B cell (primary cell): Measurements from ENCODE around the gene NPFFR1. TPM values are rescaled to one million over a fixed set of nuclear protein-coding genes. Genes with fewer than 3 reads are reported as not detected.

Experiments
- ATAC-seq: fragments of 200-7000 bp; cut with Tn5 transposase; one replicate; pipeline ENCODE4 v1.10.0; 2021; ENCODE audit warnings: low read depth, mild to moderate bottlenecking, moderate number of reproducible peaks, moderate library complexity
- CTCF ChIA-PET: fragments of 350-600 bp; sonication (Branson Sonifier 250); formaldehyde crosslinking; loops from one replicate; lab custom pipeline; 2021; ENCODE audit warnings: antibody characterized with exemption, inconsistent platforms; lab: Charles Lee
- POLR2A ChIA-PET: fragments of 350-600 bp; sonication (Branson Sonifier 250); formaldehyde crosslinking; loops from one replicate; lab custom pipeline; 2021; ENCODE audit warnings: antibody characterized with exemption; lab: Charles Lee
- DNase-seq: peaks from one replicate; pipeline ENCODE4 v3.0.0; 2013
- H2AFZ ChIP-seq: 2 replicates; pipeline ENCODE4 v1.6.1; 2012; ENCODE audit warnings: mild to moderate bottlenecking, low read depth, low read length; ENCODE audit not compliant: insufficient read depth, poor library complexity, severe bottlenecking
- H3K27ac ChIP-seq, 2 donors: 1 replicate in 1 of 2; 2 replicates in 1 of 2; pipeline ENCODE4 v1.5.1; 2012 to 2013; ENCODE audit warnings: low read length in 2 of 2, mild to moderate bottlenecking in 2 of 2, moderate library complexity in 1 of 2
- H3K27me3 ChIP-seq, 4 experiments: fragments of 200-600 bp in 1 of 4; sonication (generic) in 1 of 4; replicated peaks in 1 of 4; 1 replicate in 2 of 4; 2 replicates in 2 of 4; pipeline versions ENCODE4 v1.6.1 to v1.7.0; 2013 to 2016; ENCODE audit warnings: low read length in 3 of 4, mild to moderate bottlenecking in 2 of 4, mixed read lengths in 1 of 4, moderate library complexity in 1 of 4; ENCODE audit not compliant: insufficient read depth in 4 of 4, control insufficient read depth in 3 of 4; ENCODE audit errors: control extremely low read depth in 1 of 4
- H3K36me3 ChIP-seq, 2 experiments: replicated peaks in 1 of 2; 1 replicate in 1 of 2; 2 replicates in 1 of 2; pipeline versions ENCODE4 v1.6.1 to v1.7.1; 2013; ENCODE audit warnings: low read length in 1 of 2; ENCODE audit not compliant: insufficient read depth in 2 of 2, control insufficient read depth in 1 of 2; ENCODE audit errors: control extremely low read depth in 1 of 2, extremely low read depth in 1 of 2
- H3K4me1 ChIP-seq, 2 donors: fragments of 200-600 bp in 1 of 2; sonication (generic) in 1 of 2; 1 replicate in 1 of 2; 2 replicates in 1 of 2; pipeline versions ENCODE4 v1.5.1 to v1.6.1; 2013 to 2017; ENCODE audit warnings: low read length in 2 of 2; ENCODE audit not compliant: control insufficient read depth in 2 of 2, insufficient read depth in 2 of 2
- H3K4me2 ChIP-seq: replicated peaks from 2 replicates; pipeline ENCODE3; 2012; ENCODE audit warnings: mild to moderate bottlenecking, low read depth, low read length; ENCODE audit not compliant: poor library complexity, severe bottlenecking
- H3K4me3 ChIP-seq, 5 experiments: fragments of 200-600 bp in 1 of 5; sonication (generic) in 1 of 5; 1 replicate in 3 of 5; 2 replicates in 2 of 5; pipeline versions ENCODE4 v1.5.1 to v1.7.0; 2011 to 2016; ENCODE audit warnings: low read length in 4 of 5, mild to moderate bottlenecking in 4 of 5, low read depth in 2 of 5, control low read depth in 1 of 5, moderate library complexity in 1 of 5; ENCODE audit not compliant: insufficient read depth in 1 of 5; ENCODE audit errors: control extremely low read depth in 1 of 5, extremely low read depth in 1 of 5
- H3K79me2 ChIP-seq: fragments of 200-600 bp; sonication (generic); one replicate; pipeline ENCODE4 v1.6.0; 2016; ENCODE audit warnings: low read length; ENCODE audit not compliant: control insufficient read depth, insufficient read depth
- H3K9ac ChIP-seq: fragments of 200-600 bp; sonication (generic); 2 replicates; pipeline ENCODE4 v1.6.1; 2017; ENCODE audit warnings: mild to moderate bottlenecking, low read length, moderate library complexity
- H3K9me3 ChIP-seq, 3 donors: one replicate each; pipeline versions ENCODE4 v1.6.1 to v1.7.1; 2013; ENCODE audit warnings: low read length in 2 of 3; ENCODE audit not compliant: control insufficient read depth in 2 of 3, insufficient read depth in 1 of 3; ENCODE audit errors: control extremely low read depth in 1 of 3
- H4K20me1 ChIP-seq: 2 replicates; pipeline ENCODE4 v1.6.0; 2012; ENCODE audit warnings: mild to moderate bottlenecking, low read length; ENCODE audit not compliant: insufficient read depth, control insufficient read depth, poor library complexity, severe bottlenecking
- H3K27ac Mint-ChIP-seq: one replicate; pipeline ENCODE4 v1.8.0; 2021; ENCODE audit warnings: mixed read lengths
- H3K27me3 Mint-ChIP-seq: one replicate; pipeline ENCODE4 v1.8.0; 2021; ENCODE audit warnings: mixed read lengths
- H3K4me1 Mint-ChIP-seq: one replicate; pipeline ENCODE4 v1.8.0; 2021; ENCODE audit warnings: mixed read lengths
- H3K4me3 Mint-ChIP-seq: one replicate; pipeline ENCODE4 v1.8.0; 2021; ENCODE audit warnings: mixed read lengths
- H3K9me3 Mint-ChIP-seq: one replicate; pipeline ENCODE4 v1.8.0; 2022; ENCODE audit warnings: mixed read lengths; ENCODE audit not compliant: insufficient read depth
- CTCF ChIP-seq: fragments of 200-600 bp; IDR thresholded peaks from one replicate; pipeline ENCODE4 v1.8.0; 2022; ENCODE audit warnings: antibody characterized with exemption, mild to moderate bottlenecking
- EZH2 ChIP-seq: IDR thresholded peaks from 2 replicates; pipeline ENCODE4 v1.6.1; 2012; ENCODE audit warnings: borderline replicate concordance, low read depth, mild to moderate bottlenecking, moderate library complexity, low read length; ENCODE audit not compliant: insufficient read depth, poor library complexity, severe bottlenecking
- WGBS: methylation state at CpG from one replicate; pipeline ENCODE4 v1.1.5; 2013; ENCODE audit warnings: missing lambda C conversion rate; ENCODE audit not compliant: insufficient coverage; 5-methylcytosine and 5-hydroxymethylcytosine counted together
- intact Hi-C: fragments of 100-400 bp; cut with micrococcal nuclease; formaldehyde crosslinking; loops from one replicate; pipeline ENCODE4 v1.10.0; 2022
- polyA plus RNA-seq: library from polyadenylated mRNA; depleted of rRNA; stranded (reverse); fragments of >200 nt; gene quantifications from 2 replicates; pipeline ENCODE4 v1.2.3, GENCODE V29; 2012
- total RNA-seq, 2 donors: library from RNA; stranded (reverse); fragments of 120-200 nt in 1 of 2; gene quantifications; 1 replicate in 1 of 2; 2 replicates in 1 of 2; pipeline versions ENCODE4 v1.2.3 to v1.2.4, GENCODE V29; 2013 to 2022

NPFFR1 gene
- total and polyA plus RNA-seq, 2 donors (not counting 1 experiment from before 2014, with no cell fraction given), result not detected

DNA sequence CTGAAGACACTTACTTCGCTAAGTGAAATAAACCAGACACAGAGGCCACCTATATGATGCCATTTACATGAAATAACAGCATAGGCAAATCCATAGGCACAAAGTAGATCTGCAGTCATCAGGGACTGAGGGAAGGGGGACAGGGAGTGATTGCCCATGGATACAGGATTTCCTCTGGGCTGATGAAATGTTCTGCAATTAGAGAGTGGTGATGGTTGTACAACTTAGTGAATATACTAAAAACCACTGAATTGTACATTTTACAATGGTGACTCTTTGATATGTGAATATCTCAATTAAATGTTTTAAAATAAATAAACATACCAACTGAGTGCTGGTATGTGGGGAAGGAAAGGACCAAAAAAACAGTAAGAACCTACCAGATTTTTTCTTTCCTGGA lies 70.9 kb downstream of the NPFFR1 start:
- Histone ChIP-seq H3K4me2 (no peak overlapping the region), H3K27ac (no peak overlapping the region), H4K20me1 (no peaks in the 10 kb centered on the region), H3K4me1 (no peaks in the 10 kb centered on the region), H3K27me3 (no peaks in the 10 kb centered on the region), H3K36me3 (peaks cover 0 to 30% of the 10 kb centered on the region in 2 experiments), H3K79me2 (no peaks in the 10 kb centered on the region), H2AFZ (no peak overlapping the region), H3K9ac (no peak overlapping the region), H3K9me3 (no peaks in the 10 kb centered on the region), H3K4me3 (no peak overlapping the region)
- DNase-seq (no peak), ATAC-seq (no peak)
- ChIA-PET CTCF (no interaction called here), POLR2A (no interaction called here)
- WGBS, result no CpG with 5 or more reads among the region's 1 CpG
- TF ChIP-seq EZH2 (no peak), CTCF (no peak)
- H3K4me1 Mint-ChIP-seq, result no peaks in the 10 kb centered on the region
- H3K27me3 Mint-ChIP-seq, result no peaks in the 10 kb centered on the region
- no peaks in the 10 kb centered on the region for H3K9me3 Mint-ChIP-seq
- no peak overlapping the region for H3K4me3 Mint-ChIP-seq
- intact Hi-C loops, result no loop called here
- H3K27ac Mint-ChIP-seq, result no peak overlapping the region

- H3K4me3 ChIP-seq, result no peak overlapping the region
- H3K27me3 Mint-ChIP-seq, result no peaks in the 10 kb centered on the region
- peaks cover 0 to 28% of the 10 kb centered on the region in 2 experiments for H3K36me3 ChIP-seq
- no peak for TF ChIP-seq CTCF
- TF ChIP-seq EZH2, result no peak
- no peak overlapping the region for H3K27ac ChIP-seq
- no peak overlapping the region for H3K4me3 Mint-ChIP-seq
- ChIA-PET POLR2A (no interaction called here), CTCF (no interaction called here)
- H3K9me3 Mint-ChIP-seq, result no peaks in the 10 kb centered on the region
- no peak overlapping the region for H2AFZ ChIP-seq
- H3K4me2 ChIP-seq, result no peak overlapping the region
- H3K27me3 ChIP-seq, result no peaks in the 10 kb centered on the region
- no peak overlapping the region for H3K27ac Mint-ChIP-seq
- ATAC-seq (no peak), DNase-seq (no peak)
- H3K9me3 ChIP-seq, result no peaks in the 10 kb centered on the region
- no peaks in the 10 kb centered on the region for H3K4me1 ChIP-seq
- no peaks in the 10 kb centered on the region for H3K4me1 Mint-ChIP-seq
- H3K79me2 ChIP-seq, result no peaks in the 10 kb centered on the region
- no peak overlapping the region for H3K9ac ChIP-seq
- no peaks in the 10 kb centered on the region for H4K20me1 ChIP-seq
- intact Hi-C loops, result no loop called here
Measured at GRCh38 chr10:70212277-70212676, 71.5 kb downstream of the NPFFR1 start.
